Erythroblast (primary cell): ENCODE results near the gene MBP.

Experiments used
- GATA1 ChIP-seq: IDR thresholded peaks from 2 replicates; pipeline ENCODE4 v1.6.1; 2011; ENCODE audit warnings: low read depth, mild to moderate bottlenecking, control low read depth, low read length, moderate library complexity
- POLR2A ChIP-seq: IDR thresholded peaks from 2 replicates; pipeline ENCODE4 v1.6.1; 2011; ENCODE audit warnings: mild to moderate bottlenecking, low read length

DNA sequence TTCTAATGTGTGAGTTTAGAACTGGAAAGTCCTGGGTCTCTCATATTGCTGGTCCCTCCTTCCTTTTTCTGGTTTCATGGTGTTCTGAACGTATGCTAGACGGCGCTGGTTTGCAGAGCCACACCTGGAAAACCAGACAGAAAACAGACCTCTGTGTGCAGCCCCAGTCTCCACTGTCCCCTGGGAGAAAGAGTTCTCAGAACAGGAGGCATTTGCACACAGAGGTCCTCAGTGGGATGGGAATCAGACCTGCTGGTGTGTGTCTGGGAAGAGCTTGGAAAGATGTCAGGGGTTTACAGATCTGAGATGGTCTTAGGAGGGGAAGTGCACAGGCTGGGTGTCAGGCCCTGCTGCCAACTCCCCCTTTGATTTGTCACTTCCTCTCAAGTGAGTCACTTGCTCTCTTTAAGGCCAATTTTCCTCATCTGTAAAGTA, 14.9 kb upstream of the MBP start:
- no peak for TF ChIP-seq POLR2A
- TF ChIP-seq GATA1, result no peak
